Fibroblast of the aortic adventitia (primary cell): Measurements from ENCODE around the gene ARVCF. TPM values are rescaled to one million over a fixed set of nuclear protein-coding genes. Genes with fewer than 3 reads are reported as not detected.

Experiments
- DNase-seq: peaks from one replicate; pipeline ENCODE4 v3.0.0-alpha.2; 2010; ENCODE audit warnings: low read depth
- H3K4me3 ChIP-seq: 2 replicates; pipeline ENCODE4 v1.5.1; 2011; ENCODE audit warnings: low read depth, mild to moderate bottlenecking, control low read depth, low read length, moderate library complexity
- CTCF ChIP-seq: IDR thresholded peaks from 2 replicates; pipeline ENCODE4 v1.5.1; 2011; ENCODE audit warnings: mild to moderate bottlenecking, low read length, control low read depth, inconsistent platforms; ENCODE audit not compliant: insufficient read depth
- total RNA-seq: library from RNA; depleted of rRNA; stranded (reverse); fragments of >200 nt; gene quantifications from 2 replicates; pipeline ENCODE4 v1.2.3, GENCODE V29; 2012; ENCODE audit warnings: low replicate concordance

Gene ARVCF
- total RNA-seq, 1 donor: 12.9 TPM

DNA sequence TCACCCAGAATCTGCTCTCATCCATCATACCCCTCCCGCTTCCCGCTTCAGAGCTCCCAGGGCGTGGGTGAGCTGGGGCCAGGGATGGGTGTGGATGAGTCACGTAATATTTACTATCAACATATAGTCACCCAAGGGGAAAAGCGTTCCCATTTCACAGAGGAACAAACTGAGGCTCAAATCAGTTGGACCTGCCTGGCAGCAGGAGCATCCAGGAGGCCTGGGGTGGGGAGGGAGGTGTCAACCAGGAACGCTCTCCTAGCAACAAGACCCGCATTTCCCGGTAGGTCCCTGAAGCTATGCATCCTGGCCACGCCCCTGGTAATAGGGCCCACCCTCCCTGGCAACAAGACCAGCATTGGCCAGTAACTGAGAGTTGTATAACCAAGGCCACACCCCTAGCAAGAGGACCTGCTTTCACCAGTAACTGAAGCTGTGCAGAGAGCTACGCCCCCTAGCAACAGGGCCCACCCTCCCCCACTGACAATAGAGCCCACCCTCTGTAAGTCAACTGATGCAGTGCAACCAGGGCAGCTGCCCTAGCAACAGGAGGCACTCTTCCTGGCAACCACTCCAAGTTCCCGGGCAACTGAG, 42.3 kb downstream of the ARVCF start:
- no peak for TF ChIP-seq CTCF
- peak; percentile 71 for DNase-seq
- no peak overlapping the region for H3K4me3 ChIP-seq

DNA sequence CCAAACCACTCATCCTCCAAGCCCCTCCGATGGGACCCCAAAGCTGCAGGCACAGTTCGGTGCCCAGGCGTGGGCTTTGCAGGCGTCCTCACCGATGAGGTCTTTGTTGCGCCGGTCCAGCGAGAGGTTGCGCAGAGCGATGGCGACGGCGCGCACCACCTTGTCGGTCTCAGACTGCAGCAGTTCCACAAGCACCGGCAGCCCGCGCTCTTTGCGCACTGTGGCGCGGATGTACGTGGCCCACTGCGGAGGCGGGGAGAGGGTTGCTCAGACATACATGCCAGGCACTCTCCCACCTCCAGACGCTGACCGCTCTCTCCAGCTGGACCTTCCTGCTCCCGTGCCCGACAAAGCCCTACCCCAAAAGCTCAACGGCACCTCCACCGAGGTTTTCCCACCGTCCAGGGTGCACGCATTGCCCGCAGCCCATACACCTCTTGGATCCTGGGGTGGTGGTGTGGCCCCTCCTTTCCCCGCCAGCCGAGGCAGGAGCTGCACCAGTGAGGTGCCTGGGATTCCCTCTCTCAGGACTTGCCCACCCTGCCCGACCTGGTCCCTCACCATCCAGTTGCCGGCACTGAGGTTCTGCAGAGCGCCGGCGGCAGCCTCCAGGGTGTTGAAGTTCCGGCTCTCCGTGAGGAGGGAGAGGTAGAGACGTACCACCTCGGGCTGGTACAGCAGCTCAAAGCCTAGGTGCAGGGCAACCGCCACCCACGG, 42.9 kb downstream of the ARVCF start:
- DNase-seq: no peak
- TF ChIP-seq CTCF: no peak
- no peak overlapping the region for H3K4me3 ChIP-seq

DNA sequence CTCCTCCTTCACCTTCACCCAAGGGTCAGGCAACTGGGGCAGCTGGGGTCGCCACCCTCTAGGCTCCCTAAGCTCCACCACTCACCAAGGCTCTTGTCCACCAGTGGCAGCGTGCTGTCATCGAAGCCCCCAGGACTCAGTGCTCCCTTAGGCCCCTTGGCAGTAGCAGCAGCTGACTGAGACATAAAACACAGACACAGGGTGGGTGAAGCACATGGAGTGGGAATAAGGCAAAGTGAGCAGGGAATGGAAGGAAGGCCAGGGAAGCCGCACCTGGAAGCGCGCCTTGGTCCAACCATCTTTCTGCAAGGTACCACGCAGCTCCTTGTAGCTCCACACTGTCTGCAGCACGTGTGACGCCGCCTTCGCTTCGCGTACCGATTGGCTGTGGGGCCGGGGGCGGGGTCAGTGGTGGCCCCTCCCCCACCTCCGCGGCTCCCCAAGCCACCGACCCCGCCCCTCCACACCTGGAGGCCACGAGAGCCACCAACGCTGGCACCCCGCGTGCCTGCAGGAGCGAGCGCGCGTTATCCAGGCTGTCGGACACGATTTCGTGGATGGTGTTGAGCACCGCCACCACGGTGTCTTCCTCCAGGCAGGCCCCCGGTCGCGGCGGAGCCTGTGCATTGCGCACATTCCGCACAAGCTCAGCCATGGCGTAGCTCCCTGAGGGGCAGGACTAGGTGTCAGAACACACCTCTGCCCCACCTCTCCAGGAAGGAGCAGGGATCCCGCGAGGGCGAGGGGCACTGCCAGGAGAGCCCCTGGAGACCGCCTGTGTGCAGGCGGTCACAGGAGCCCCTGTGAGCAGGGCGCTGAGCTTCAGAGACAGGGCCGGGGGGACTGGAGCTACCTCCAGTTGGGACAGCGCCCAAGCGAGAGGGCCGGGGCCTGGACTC, 43.7 kb downstream of the ARVCF start:
- H3K4me3 ChIP-seq: no peak overlapping the region
- DNase-seq: no peak
- no peak for TF ChIP-seq CTCF

- DNase-seq: no peak
- H3K4me3 ChIP-seq: no peak overlapping the region
- no peak for TF ChIP-seq CTCF
Measured at GRCh38 chr22:19972251-19972650, 44.4 kb downstream of the ARVCF start.

- no peak overlapping the region for H3K4me3 ChIP-seq
- DNase-seq: no peak
- TF ChIP-seq CTCF: no peak
Measured at GRCh38 chr22:19971276-19972124, 45.1 kb downstream of the ARVCF start.
